Stomach (tissue), 4 donors: ENCODE measurements around the gene KIDINS220.

Experiments used
- CTCF ChIP-seq, 7 experiments: fragments of 450-650 bp in 4 of 7; fragments of 200-600 bp in 3 of 7; sonication (generic) in 3 of 7; IDR thresholded peaks; one replicate each; pipeline ENCODE4 v1.5.1; 2016 to 2019; ENCODE audit warnings: antibody characterized with exemption in 7 of 7, control low read depth in 2 of 7, mild to moderate bottlenecking in 1 of 7
- POLR2A ChIP-seq, 4 donors: fragments of 450-650 bp; IDR thresholded peaks; one replicate each; pipeline ENCODE4 v1.6.1; 2016; ENCODE audit warnings: antibody characterized with exemption in 4 of 4, control low read depth in 2 of 4, mild to moderate bottlenecking in 1 of 4, moderate library complexity in 1 of 4
- POLR2AphosphoS5 ChIP-seq, 3 donors: sonication (generic); formaldehyde crosslinking; IDR thresholded peaks; one replicate each; pipeline ENCODE4 v1.6.1; 2016; ENCODE audit warnings: antibody characterized with exemption in 3 of 3

- TF ChIP-seq CTCF (IDR thresholded peaks at IDR 0.05) (no peak), POLR2A (IDR thresholded peaks at IDR 0.05) (no peak), POLR2AphosphoS5 (IDR thresholded peaks at IDR 0.05) (no peak)
Measured at GRCh38 chr2:8837795-8838140, 355 bp upstream of the KIDINS220 start.
